ENCODE measurements around the gene IL1RAPL1. TPM values are rescaled to one million over a fixed set of nuclear protein-coding genes. Genes with fewer than 3 reads are reported as not detected.

The IL1RAPL1 gene
- total RNA-seq, 2 donors from 2014 or later = 0.54 TPM; not detected in 1

GRCh38 chrX:28835991-28836390, 248.7 kb downstream of the IL1RAPL1 start:
- ATAC-seq (ENCODE audit: insufficient number of reproducible peaks, low FRiP score, low read depth) (no peak), DNase-seq (ENCODE audit: low spot score) (no peak)
- no peaks in the 10 kb centered on the region for H3K36me3 ChIP-seq
- TF ChIP-seq, protein P1, sequence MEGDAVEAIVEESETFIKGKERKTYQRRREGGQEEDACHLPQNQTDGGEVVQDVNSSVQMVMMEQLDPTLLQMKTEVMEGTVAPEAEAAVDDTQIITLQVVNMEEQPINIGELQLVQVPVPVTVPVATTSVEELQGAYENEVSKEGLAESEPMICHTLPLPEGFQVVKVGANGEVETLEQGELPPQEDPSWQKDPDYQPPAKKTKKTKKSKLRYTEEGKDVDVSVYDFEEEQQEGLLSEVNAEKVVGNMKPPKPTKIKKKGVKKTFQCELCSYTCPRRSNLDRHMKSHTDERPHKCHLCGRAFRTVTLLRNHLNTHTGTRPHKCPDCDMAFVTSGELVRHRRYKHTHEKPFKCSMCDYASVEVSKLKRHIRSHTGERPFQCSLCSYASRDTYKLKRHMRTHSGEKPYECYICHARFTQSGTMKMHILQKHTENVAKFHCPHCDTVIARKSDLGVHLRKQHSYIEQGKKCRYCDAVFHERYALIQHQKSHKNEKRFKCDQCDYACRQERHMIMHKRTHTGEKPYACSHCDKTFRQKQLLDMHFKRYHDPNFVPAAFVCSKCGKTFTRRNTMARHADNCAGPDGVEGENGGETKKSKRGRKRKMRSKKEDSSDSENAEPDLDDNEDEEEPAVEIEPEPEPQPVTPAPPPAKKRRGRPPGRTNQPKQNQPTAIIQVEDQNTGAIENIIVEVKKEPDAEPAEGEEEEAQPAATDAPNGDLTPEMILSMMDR (IDR thresholded peaks at IDR 0.05) = no peak
- no peak overlapping the region for H3K4me3 ChIP-seq
- no peaks in the 10 kb centered on the region for H3K27me3 ChIP-seq (replicated peaks; ENCODE audit: insufficient read depth)
- H3K27ac ChIP-seq = no peak overlapping the region
- H3K4me1 ChIP-seq (ENCODE audit: control insufficient read depth in 1 of 2, low read depth in 2 of 2) = no peaks in the 10 kb centered on the region
- H3K9me3 ChIP-seq = no peaks in the 10 kb centered on the region

DNA sequence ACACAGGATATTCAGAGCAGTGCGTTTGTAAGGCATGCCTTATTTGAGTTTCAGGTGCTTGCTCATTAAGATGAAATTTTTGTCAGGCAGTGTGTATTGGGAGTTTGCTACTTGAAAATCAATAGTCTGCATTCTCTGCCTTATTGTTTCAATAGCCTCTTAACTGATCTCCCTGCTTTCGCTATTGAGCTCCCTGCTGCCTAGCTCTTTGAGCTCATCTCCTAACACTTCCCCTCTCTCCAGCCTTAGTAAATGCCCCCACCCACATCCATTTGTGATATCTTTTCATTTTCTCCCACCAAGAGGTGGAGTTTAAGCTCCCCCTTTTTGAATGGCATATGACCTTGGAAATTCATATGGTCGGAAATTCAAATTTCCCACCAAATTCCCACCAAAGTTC, 256.6 kb downstream of the IL1RAPL1 start:
- no peak overlapping the region for H3K27ac ChIP-seq
- no peak overlapping the region for H3K4me3 ChIP-seq
- TF ChIP-seq, protein P1 (IDR thresholded peaks at IDR 0.05) = no peak
- H3K36me3 ChIP-seq = no peaks in the 10 kb centered on the region
- no peaks in the 10 kb centered on the region for H3K9me3 ChIP-seq
- ATAC-seq (ENCODE audit: insufficient number of reproducible peaks, low FRiP score, low read depth) (no peak), DNase-seq (ENCODE audit: low spot score) (no peak)
- no peaks in the 10 kb centered on the region for H3K4me1 ChIP-seq (ENCODE audit: control insufficient read depth in 1 of 2, low read depth in 2 of 2)
- H3K27me3 ChIP-seq (replicated peaks; ENCODE audit: insufficient read depth) = no peaks in the 10 kb centered on the region

- Histone ChIP-seq H3K4me3 (no peak overlapping the region), H3K36me3 (no peaks in the 10 kb centered on the region), H3K9me3 (no peaks in the 10 kb centered on the region), H3K27me3 (replicated peaks; ENCODE audit: insufficient read depth) (no peaks in the 10 kb centered on the region), H3K27ac (no peak overlapping the region), H3K4me1 (ENCODE audit: control insufficient read depth in 1 of 2, low read depth in 2 of 2) (no peaks in the 10 kb centered on the region)
- no peak for ATAC-seq (ENCODE audit: insufficient number of reproducible peaks, low FRiP score, low read depth)
- no peak for DNase-seq (ENCODE audit: low spot score)
- TF ChIP-seq, protein P1 (IDR thresholded peaks at IDR 0.05) = no peak
These were observed 260.2 kb downstream of the IL1RAPL1 start for GRCh38 chrX:28847423-28847822.

DNA sequence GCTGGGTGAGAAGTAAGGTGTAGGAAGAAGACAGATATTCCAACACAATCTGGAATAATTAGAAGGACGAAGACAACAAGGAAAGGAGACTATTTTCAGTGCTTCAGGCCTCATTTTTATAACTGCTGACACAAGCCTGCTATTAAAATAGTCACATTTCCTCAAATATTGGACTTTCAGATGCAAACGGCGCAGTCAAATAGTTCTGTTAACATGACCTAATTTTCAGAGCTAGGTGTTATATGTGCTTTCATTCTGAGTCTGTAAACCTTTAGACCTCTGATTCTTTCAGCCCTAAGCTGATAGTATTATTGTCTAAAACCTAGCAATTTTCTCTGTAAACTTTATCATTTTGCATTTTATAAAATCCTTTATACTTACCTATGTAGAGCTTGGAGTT, 261.5 kb downstream of the IL1RAPL1 start:
- Histone ChIP-seq H3K36me3 (no peaks in the 10 kb centered on the region), H3K27me3 (replicated peaks; ENCODE audit: insufficient read depth) (no peaks in the 10 kb centered on the region), H3K27ac (no peak overlapping the region), H3K4me3 (no peak overlapping the region), H3K9me3 (no peaks in the 10 kb centered on the region), H3K4me1 (ENCODE audit: control insufficient read depth in 1 of 2, low read depth in 2 of 2) (no peaks in the 10 kb centered on the region)
- TF ChIP-seq, protein P1 (IDR thresholded peaks at IDR 0.05) = no peak
- no peak for DNase-seq (ENCODE audit: low spot score)
- no peak for ATAC-seq (ENCODE audit: insufficient number of reproducible peaks, low FRiP score, low read depth)

DNA sequence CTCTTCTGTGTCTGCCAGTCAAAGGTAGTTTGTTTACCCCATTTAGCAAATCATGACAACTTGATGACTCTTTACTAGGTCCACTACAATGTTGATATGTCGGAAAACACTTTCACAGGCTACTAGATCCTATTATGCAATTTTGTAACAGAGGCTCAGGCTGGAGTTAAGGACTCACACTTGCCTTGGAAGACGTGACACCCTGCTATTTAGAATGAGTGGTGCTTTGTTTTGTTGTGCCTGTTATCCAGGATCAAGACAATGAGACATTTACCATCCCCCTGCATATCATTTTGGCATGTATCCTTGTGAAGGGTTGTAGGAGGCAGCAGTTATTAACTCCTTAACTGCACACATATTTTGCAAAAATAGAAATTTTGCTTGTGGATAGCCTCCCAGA, 263.7 kb downstream of the IL1RAPL1 start:
- Histone ChIP-seq H3K27me3 (replicated peaks; ENCODE audit: insufficient read depth) (no peaks in the 10 kb centered on the region), H3K27ac (no peak overlapping the region), H3K9me3 (no peaks in the 10 kb centered on the region), H3K4me3 (no peak overlapping the region), H3K36me3 (no peaks in the 10 kb centered on the region), H3K4me1 (ENCODE audit: control insufficient read depth in 1 of 2, low read depth in 2 of 2) (no peaks in the 10 kb centered on the region)
- ATAC-seq (ENCODE audit: insufficient number of reproducible peaks, low FRiP score, low read depth) = no peak
- no peak for DNase-seq (ENCODE audit: low spot score)
- TF ChIP-seq, protein P1 (IDR thresholded peaks at IDR 0.05) = no peak

Data from thoracic aorta (tissue), 2 donors.